Stimulated activated CD8-positive, alpha-beta memory T cell treated with anti-CD3 and anti-CD28 coated beads, Interleukin-15, amount 100 ng/mL, for 24 hours (primary cell): ENCODE results near the gene B3GALT4.
"Not testable (repeated sequence)": the region's sequence is repeated elsewhere in the genome, so short reads cannot be mapped to it uniquely, and the experiment has no call there.

Experiments used
- DNase-seq: peaks from one replicate; pipeline ENCODE4 v3.0.0-alpha.2; 2020; ENCODE audit warnings: low read depth

B3GALT4 gene

GRCh38 chr6:33276864-33277662 is at the start of gene B3GALT4:
B3GALT4 (plus strand) TSS chr6:33277123; CDS start chr6:33277420, 297 bp downstream.
- DNase-seq = peak; percentile 69

GRCh38 chr6:33235221-33235634 is 41.7 kb upstream of the B3GALT4 start:
- DNase-seq = no peak

- no peak for DNase-seq
Measured at GRCh38 chr6:33236328-33236727, 40.6 kb upstream of the B3GALT4 start.

GRCh38 chr6:33236852-33237251 is 40.1 kb upstream of the B3GALT4 start:
- DNase-seq = no peak

- DNase-seq = no peak
Measured at GRCh38 chr6:33237741-33238140, 39.2 kb upstream of the B3GALT4 start.

GRCh38 chr6:33241968-33242367 is 35.0 kb upstream of the B3GALT4 start:
- no peak for DNase-seq

GRCh38 chr6:33243476-33243875 is 33.4 kb upstream of the B3GALT4 start:
- DNase-seq = no peak

GRCh38 chr6:33247977-33248642 is 28.8 kb upstream of the B3GALT4 start:
- peak; percentile 79 for DNase-seq

GRCh38 chr6:33248643-33248931 is 28.3 kb upstream of the B3GALT4 start:
- DNase-seq = peak; percentile 24

GRCh38 chr6:33248932-33249731 is 27.8 kb upstream of the B3GALT4 start:
- peak; percentile 77 for DNase-seq

- DNase-seq = no peak
Measured at GRCh38 chr6:33249732-33250630, 26.9 kb upstream of the B3GALT4 start.

GRCh38 chr6:33250731-33251130 is 26.2 kb upstream of the B3GALT4 start:
- DNase-seq = no peak

- DNase-seq = no peak
Measured at GRCh38 chr6:33251395-33252012, 25.4 kb upstream of the B3GALT4 start.

GRCh38 chr6:33252759-33253158 is 24.2 kb upstream of the B3GALT4 start:
- no peak for DNase-seq

GRCh38 chr6:33254591-33254990 is 22.3 kb upstream of the B3GALT4 start:
- no peak for DNase-seq

- no peak for DNase-seq
Measured at GRCh38 chr6:33259032-33259431, 17.9 kb upstream of the B3GALT4 start.

- DNase-seq = not testable (repeated sequence)
Measured at GRCh38 chr6:33262490-33262889, 14.4 kb upstream of the B3GALT4 start.

GRCh38 chr6:33264015-33264414 is 12.9 kb upstream of the B3GALT4 start:
- DNase-seq = no peak

GRCh38 chr6:33271117-33271467 is 5.8 kb upstream of the B3GALT4 start:
- DNase-seq = no peak

- DNase-seq = peak; percentile 74
Measured at GRCh38 chr6:33271468-33272274, 5.3 kb upstream of the B3GALT4 start, which contains the start of the genes RPS18 and VPS52. RPS18 (plus strand) TSS chr6:33272075; CDS start chr6:33272120, 45 bp downstream. VPS52 (minus strand) TSS chr6:33271876; CDS start chr6:33271675, 201 bp downstream.
